ENCODE measurements around the gene FLVCR2. TPM values are rescaled to one million over a fixed set of nuclear protein-coding genes. Genes with fewer than 3 reads are reported as not detected.
"Not testable (repeated sequence)": the region's sequence is repeated elsewhere in the genome, so short reads cannot be mapped to it uniquely, and the experiment has no call there.

FLVCR2 gene
- polyA plus RNA-seq, 3 donors = 1.2 to 5.1 (median 1.3) TPM

DNA sequence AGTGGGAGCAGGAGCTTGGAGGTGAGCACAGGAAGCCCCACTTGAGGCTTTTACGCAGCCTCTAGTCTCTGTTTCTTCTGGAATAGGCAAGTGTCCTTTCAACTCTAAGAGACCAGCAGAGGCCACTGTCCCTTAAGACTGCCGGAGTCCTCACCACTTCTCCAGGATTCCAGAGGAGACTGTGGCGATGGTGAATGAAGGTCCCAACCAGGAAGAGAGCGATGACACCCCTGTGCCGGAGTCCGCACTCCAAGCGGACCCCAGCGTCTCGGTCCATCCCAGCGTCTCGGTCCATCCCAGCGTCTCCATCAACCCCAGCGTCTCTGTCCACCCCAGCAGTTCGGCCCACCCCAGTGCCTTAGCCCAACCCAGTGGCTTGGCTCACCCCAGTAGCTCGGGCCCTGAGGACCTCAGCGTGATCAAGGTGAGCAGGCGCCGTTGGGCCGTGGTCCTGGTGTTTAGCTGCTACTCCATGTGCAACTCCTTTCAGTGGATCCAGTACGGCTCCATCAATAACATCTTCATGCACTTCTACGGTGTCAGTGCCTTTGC, 442 bp downstream of the FLVCR2 start:
- H3K27ac ChIP-seq (ENCODE audit: low read depth, low read length) = no peak overlapping the region
- WGBS, 3 donors = 31 to 46% (median 43%) methylated on average over 21 of the region's 21 CpGs

- WGBS, 3 donors = 83 to 90% (median 87%) methylated on average over 13 of the region's 13 CpGs
- no peak overlapping the region for H3K27ac ChIP-seq (ENCODE audit: low read depth, low read length)
Observed at GRCh38 chr14:75579338-75579864, 981 bp downstream of the FLVCR2 start.

- H3K27ac ChIP-seq (ENCODE audit: low read depth, low read length) = no peak overlapping the region
- WGBS, 3 donors = 89 to 98% (median 90%) methylated on average over 3 of the region's 3 CpGs
Observed at GRCh38 chr14:75579882-75580281, 1.5 kb downstream of the FLVCR2 start.

- H3K27ac ChIP-seq (ENCODE audit: low read depth, low read length) = no peak overlapping the region
Observed at GRCh38 chr14:75587388-75587787, 9.0 kb downstream of the FLVCR2 start.

DNA sequence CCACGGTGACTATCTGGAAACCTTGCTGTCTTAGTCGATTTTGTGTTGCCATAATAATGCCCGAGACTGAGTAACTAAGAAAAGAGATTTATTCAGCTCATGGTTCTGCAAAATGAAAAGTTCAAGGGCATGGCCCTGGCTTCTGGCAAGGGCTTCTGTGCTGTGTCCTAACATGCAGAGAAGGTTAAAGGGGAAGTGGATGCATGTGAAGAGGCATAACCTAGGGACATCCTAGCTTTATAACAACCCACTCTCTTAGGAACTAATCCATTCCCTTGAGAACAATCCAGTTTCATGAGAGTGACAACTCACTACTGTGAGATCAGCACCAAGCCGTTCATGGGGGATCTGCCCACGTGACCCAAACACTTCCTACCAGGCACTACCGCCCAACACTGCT, 11.5 kb downstream of the FLVCR2 start:
- 84 to 91% (median 91%) methylated on average over 6 of the region's 6 CpGs for WGBS, 3 donors
- H3K27ac ChIP-seq (ENCODE audit: low read depth, low read length) = no peak overlapping the region

DNA sequence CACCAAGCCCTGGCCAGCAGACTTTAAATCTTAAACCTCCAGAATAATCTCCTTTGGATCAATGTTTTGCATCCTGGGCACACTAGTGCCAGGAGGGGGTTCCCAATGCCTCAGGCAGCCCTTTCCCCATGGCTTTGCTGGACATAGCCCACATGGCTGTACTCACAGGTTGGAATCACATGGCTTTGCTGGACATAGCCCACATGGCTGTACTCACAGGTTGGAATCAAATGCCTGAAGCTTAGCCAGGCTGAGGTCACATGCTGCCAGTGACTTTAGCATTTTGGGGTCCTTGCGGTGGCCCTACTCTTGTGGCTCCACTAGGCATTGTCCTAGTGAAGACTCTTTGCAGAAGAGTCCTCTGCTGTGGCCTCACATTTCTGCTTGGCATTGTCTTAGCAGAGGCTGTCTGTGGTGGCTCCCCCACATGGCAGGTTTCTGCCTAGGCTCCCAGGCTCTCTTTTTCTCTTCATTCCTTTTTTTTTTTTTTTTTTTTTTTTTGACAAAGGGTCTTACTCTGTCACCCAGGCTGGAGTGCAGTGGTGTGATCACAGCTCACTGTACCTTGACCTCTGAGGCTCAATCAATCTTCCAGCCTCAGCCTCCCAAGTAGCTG, 13.0 kb downstream of the FLVCR2 start:
- WGBS, 3 donors = 95 to 100% (median 100%) methylated on average over 1 of the region's 1 CpG
- H3K27ac ChIP-seq (ENCODE audit: low read depth, low read length) = no peak overlapping the region

- H3K27ac ChIP-seq (ENCODE audit: low read depth, low read length) = no peak overlapping the region
Observed at GRCh38 chr14:75591987-75592575, 13.7 kb downstream of the FLVCR2 start.

GRCh38 chr14:75595226-75595625, 16.8 kb downstream of the FLVCR2 start:
- H3K27ac ChIP-seq (ENCODE audit: low read depth, low read length) = no peak overlapping the region
- whole genome bisulfite sequencing, 3 donors = 96 to 98% (median 96%) methylated on average over 3 of the region's 3 CpGs

DNA sequence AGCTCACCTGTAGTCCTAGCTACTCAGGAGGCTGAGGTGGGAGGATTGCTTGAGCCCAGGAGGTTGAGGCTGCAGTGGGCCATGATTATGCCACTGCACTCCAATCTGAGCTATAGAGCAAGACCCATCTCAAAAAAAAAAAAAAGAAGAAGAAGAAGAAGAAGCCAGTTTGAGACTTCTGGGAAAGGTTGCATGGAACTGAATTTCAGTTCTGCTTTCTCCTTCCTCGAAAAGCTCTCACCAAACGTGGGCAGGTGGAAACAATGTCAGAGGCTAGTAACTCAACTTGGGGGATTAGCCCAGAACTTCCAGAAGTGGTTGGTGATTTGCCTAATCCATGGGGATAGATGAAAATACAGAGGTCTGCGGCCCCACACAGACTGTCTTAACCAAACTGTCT, 18.7 kb downstream of the FLVCR2 start:
- 65 to 74% (median 67%) methylated on average over 3 of the region's 3 CpGs for WGBS, 3 donors
- no peak overlapping the region for H3K27ac ChIP-seq (ENCODE audit: low read depth, low read length)

DNA sequence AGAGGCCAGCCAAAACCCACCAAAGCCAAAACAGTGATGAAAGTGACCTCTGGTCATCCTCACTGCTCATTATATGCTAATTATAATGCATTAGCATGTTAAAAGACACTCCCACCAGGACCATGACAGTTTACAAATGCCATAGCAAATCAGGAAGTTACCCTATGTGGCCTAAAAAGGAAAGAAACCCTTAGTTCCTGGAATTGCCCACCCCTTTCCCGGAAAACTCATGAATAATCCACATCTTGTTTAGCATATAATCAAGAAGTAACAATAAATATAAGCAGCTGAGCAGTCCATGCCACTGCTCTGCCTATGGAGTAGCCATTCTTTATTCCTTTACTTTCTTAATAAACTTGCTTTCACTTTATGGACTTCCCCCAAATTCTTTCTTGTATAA, 21.7 kb downstream of the FLVCR2 start:
- 80 to 88% (median 86%) methylated on average over 1 of the region's 1 CpG for WGBS, 3 donors
- not testable (repeated sequence) for H3K27ac ChIP-seq (ENCODE audit: low read depth, low read length)

- 81 to 96% (median 93%) methylated on average over 6 of the region's 6 CpGs for WGBS, 3 donors
- not testable (repeated sequence) for H3K27ac ChIP-seq (ENCODE audit: low read depth, low read length)
Observed at GRCh38 chr14:75601061-75601460, 22.6 kb downstream of the FLVCR2 start.

- no peak overlapping the region for H3K27ac ChIP-seq (ENCODE audit: low read depth, low read length)
- WGBS, 3 donors = 38 to 69% (median 64%) methylated on average over 3 of the region's 3 CpGs
Observed at GRCh38 chr14:75602503-75602902, 24.1 kb downstream of the FLVCR2 start.

DNA sequence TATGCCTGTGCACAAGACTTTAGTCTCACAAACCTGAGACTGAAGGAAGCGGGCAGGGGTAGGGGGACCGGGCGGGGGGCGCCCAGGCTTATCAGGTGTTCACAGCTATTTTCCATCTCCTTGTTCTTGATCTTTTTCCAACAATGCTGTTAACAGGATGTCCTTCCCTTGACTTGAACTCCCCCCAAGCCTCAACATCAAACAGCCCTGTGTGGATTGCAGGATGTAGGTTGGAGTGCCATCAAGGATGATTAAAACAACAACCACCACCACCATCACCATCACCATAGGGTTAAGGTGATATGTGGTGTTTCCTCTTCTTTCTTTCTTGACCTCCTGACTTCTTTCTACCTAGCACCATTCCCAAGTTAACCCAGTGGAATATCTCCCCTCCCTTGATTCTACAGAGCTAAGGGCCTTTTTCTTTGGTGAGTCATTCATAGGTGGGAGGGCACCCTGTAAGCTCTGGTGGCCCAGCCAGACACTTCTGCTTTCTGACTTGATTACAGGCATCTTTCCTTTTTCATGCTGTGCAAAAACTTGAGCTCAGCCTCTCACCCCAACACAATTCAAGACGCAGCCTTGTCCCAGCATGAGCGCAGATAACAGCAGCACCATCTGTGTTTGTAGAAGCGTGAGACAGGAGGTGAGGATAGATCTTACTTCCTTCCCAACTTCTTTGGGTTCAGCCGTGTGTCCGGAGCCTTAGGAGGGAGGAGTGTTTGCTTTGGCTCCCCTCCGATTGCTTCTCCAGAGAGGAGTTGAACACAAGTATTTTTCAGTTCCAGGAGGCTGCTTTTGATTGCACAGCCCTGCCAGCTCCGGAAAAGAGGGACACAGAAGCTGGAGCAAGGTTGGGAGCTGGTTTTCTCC, 26.8 kb downstream of the FLVCR2 start:
- WGBS, 3 donors = 48 to 57% (median 53%) methylated on average over 11 of the region's 11 CpGs
- no peak overlapping the region for H3K27ac ChIP-seq (ENCODE audit: low read depth, low read length)

- no peak overlapping the region for H3K27ac ChIP-seq (ENCODE audit: low read depth, low read length)
- 73 to 89% (median 85%) methylated on average over 10 of the region's 10 CpGs for WGBS, 3 donors
Observed at GRCh38 chr14:75605916-75606315, 27.5 kb downstream of the FLVCR2 start.

DNA sequence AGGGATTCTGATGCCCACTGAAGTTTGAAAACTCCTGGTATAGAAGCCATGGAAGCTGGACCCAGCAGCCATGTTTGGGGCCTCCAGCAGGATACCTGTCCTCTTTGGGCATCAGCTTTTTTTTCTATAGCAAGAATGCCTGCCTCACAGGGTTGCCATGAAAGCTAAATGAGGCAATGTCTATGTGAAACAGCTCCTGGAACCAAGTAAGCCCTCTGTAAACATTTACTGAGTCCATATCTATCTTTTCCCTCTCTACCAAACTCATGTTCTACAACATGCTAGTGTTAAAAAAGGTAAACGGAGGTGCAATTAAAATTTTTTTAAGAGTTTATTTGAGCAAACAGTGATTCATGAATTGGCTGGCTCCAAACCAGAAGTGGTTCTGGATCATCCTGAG, 28.6 kb downstream of the FLVCR2 start:
- 47 to 97% (median 87%) methylated on average over 1 of the region's 1 CpG for WGBS, 3 donors

DNA sequence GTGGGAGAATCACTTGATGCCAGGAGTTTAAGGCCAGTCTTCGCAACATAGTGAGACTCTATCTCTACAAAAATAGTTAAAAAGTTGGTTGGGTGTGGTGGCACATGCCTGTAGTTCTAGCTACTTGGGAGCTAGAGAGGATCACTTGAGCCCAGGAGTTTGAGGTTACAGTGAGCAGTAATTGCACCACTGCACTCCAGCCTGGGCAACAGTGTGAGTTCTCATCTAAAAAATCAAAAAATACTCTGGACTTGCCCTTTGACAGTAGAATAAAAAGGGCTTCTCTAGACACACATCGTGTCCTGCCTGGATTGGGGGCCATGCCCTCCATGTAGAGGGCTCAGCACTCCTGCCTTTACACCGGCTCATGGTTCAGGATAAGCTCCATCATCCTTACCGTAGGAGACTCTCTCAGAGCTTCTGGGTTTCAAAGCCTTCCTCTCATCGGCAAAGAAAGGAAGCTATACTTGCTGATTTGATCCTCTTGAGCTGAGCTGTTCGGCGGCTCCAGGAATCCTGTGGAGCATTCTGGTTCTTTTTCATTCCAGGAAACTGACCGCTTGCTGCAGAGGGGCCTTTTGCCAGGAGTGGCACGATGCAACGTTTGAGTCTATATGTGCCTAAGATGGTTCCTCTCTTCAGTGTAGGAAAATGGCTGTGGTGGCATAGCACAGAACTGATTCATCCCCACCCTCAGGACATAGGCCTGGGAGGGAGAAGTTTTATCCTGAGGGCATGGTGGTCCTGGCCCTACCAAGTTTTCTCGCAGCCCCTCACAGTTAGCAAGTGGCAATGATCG, 29.6 kb downstream of the FLVCR2 start:
- H3K27ac ChIP-seq (ENCODE audit: low read depth, low read length) = no peak overlapping the region
- WGBS, 3 donors = 90 to 91% (median 90%) methylated on average over 12 of the region's 12 CpGs

More for the DNA sequence above, 28.6 kb downstream of the FLVCR2 start:
- no peak overlapping the region for H3K27ac ChIP-seq (ENCODE audit: low read depth, low read length)

DNA sequence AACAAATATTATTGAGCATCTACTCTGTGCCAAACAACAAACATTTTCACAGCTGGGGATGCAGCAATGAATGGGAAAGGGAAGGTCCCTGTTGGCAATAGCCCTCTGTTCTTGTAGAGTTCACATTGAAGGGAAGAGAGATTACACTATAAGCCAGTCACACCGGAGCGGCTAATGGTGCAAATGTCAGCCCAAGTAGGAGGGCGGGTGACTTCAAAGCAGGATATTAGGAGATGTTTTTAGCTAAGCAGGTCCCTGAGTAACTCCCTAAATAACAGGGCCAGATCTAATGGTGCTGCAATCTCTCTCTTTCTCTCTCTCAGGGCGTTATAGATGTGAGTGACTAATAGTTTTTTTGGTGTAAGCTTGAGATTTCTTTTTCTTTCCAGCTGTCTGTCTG, 30.7 kb downstream of the FLVCR2 start:
- WGBS, 3 donors = 76 to 83% (median 83%) methylated on average over 4 of the region's 4 CpGs
- no peak overlapping the region for H3K27ac ChIP-seq (ENCODE audit: low read depth, low read length)

All from adipose tissue (tissue), 3 donors.